Measurements from ENCODE around the gene ULK4.

ULK4 gene

GRCh38 chr3:41522612-41523011 lies 439.3 kb downstream of the ULK4 start:
- no peak for TF ChIP-seq CTCF (IDR thresholded peaks at IDR 0.05)

GRCh38 chr3:41521010-41521655 lies 440.8 kb downstream of the ULK4 start:
- no peak for TF ChIP-seq CTCF (IDR thresholded peaks at IDR 0.05)

GRCh38 chr3:41519746-41520145 lies 442.2 kb downstream of the ULK4 start:
- no peak for TF ChIP-seq CTCF (IDR thresholded peaks at IDR 0.05)

GRCh38 chr3:41518626-41519025 lies 443.3 kb downstream of the ULK4 start:
- no peak for TF ChIP-seq CTCF (IDR thresholded peaks at IDR 0.05)

- TF ChIP-seq CTCF (IDR thresholded peaks at IDR 0.05): peak; percentile 37; the same call in 1 of the 2 replicates
Observed at GRCh38 chr3:41508063-41508696, 453.7 kb downstream of the ULK4 start.

- TF ChIP-seq CTCF (IDR thresholded peaks at IDR 0.05): no peak
Observed at GRCh38 chr3:41507336-41508062, 454.4 kb downstream of the ULK4 start.

GRCh38 chr3:41503998-41504623 lies 457.8 kb downstream of the ULK4 start:
- TF ChIP-seq CTCF (IDR thresholded peaks at IDR 0.05): no peak
